Activated naive CD4-positive, alpha-beta T cell treated with anti-CD3 and anti-CD28 coated beads for 36 hours (primary cell): ENCODE measurements around the gene ZNF573. TPM values are rescaled to one million over a fixed set of nuclear protein-coding genes. Genes with fewer than 3 reads are reported as not detected.

ENCODE experiments used
- CTCF ChIA-PET: fragments of 350-600 bp; sonication (Branson Sonifier 250); formaldehyde crosslinking; loops from one replicate; lab custom pipeline; 2021; ENCODE audit warnings: antibody characterized with exemption; lab: Charles Lee
- DNase-seq: peaks from one replicate; pipeline ENCODE4 v3.0.0-alpha.2; 2020
- H3K27ac Mint-ChIP-seq: one replicate; pipeline ENCODE4 v1.8.0; 2021; ENCODE audit warnings: mild to moderate bottlenecking, mixed read lengths
- H3K27me3 Mint-ChIP-seq: one replicate; pipeline ENCODE4 v1.8.0; 2021; ENCODE audit warnings: low read depth, mixed read lengths
- H3K36me3 Mint-ChIP-seq: one replicate; pipeline ENCODE4 v1.8.0; 2021; ENCODE audit warnings: low read depth, mixed read lengths
- H3K4me1 Mint-ChIP-seq: one replicate; pipeline ENCODE4 v1.8.0; 2021; ENCODE audit warnings: low read depth, mixed read lengths
- H3K4me3 Mint-ChIP-seq: one replicate; pipeline ENCODE4 v1.8.0; 2021; ENCODE audit warnings: mild to moderate bottlenecking, moderate library complexity, mixed read lengths
- H3K9me3 Mint-ChIP-seq: one replicate; pipeline ENCODE4 v1.8.0; 2021; ENCODE audit warnings: mixed read lengths
- intact Hi-C: fragments of 100-400 bp; cut with micrococcal nuclease; formaldehyde crosslinking; loops from one replicate; pipeline ENCODE4 v1.15.1; 2023
- total RNA-seq, 2 experiments: library from RNA; stranded (reverse); gene quantifications; one replicate each; pipeline ENCODE4 v1.2.3, GENCODE V29; 2021

The ZNF573 gene
- total RNA-seq, 2 experiments from 2014 or later: 6.1 to 7.3 TPM

DNA sequence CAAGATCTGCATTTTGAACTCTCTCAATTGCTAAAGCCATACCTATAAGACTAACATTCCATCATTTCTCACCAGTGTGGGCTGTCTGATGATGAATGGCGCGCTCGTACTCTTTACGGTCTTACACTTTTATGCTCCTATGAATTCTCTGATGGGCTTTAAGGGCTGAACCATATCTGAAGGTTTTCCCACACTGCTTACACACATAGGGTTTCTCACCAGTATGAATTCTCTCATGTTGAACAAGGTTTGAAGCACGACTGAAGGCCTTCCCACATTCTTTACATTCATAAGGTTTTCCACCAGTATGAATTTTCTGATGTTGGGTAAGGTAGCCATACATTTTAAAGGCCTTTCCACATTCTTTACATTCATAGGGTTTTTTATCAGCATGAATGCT lies 41.0 kb downstream of the ZNF573 start:
- Mint-ChIP-seq H3K36me3 (peaks cover 88% of the 10 kb centered on the region), H3K9me3 (peaks cover 73% of the 10 kb centered on the region), H3K4me1 (no peaks in the 10 kb centered on the region), H3K4me3 (no peak overlapping the region), H3K27ac (no peak overlapping the region), H3K27me3 (no peaks in the 10 kb centered on the region)
- CTCF ChIA-PET: no interaction called here
- DNase-seq: no peak
- intact Hi-C loops: no loop called here

GRCh38 chr19:37725181-37725580 lies 54.2 kb downstream of the ZNF573 start:
- Mint-ChIP-seq H3K9me3 (peaks cover 11% of the 10 kb centered on the region), H3K27me3 (no peaks in the 10 kb centered on the region), H3K4me3 (no peak overlapping the region), H3K27ac (no peak overlapping the region), H3K36me3 (peaks cover 12% of the 10 kb centered on the region), H3K4me1 (no peaks in the 10 kb centered on the region)
- intact Hi-C loops: no loop called here
- CTCF ChIA-PET: no interaction called here
- no peak for DNase-seq

GRCh38 chr19:37719927-37720265 lies 59.5 kb downstream of the ZNF573 start:
- Mint-ChIP-seq H3K9me3 (peaks cover 13% of the 10 kb centered on the region), H3K27ac (peak overlapping the region; percentile 84), H3K27me3 (no peaks in the 10 kb centered on the region), H3K4me1 (peaks cover 13% of the 10 kb centered on the region), H3K36me3 (peaks cover 17% of the 10 kb centered on the region), H3K4me3 (peak overlapping the region; percentile 81)
- CTCF ChIA-PET: interaction anchor here (0.6 kb wide), 1 partner anchor 17 kb away, joined by 3 read pairs; no protein-coding TSS in a partner anchor
- DNase-seq: no peak
- intact Hi-C loops: loop anchor here (1.0 to 2.0 kb wide), 2 partner anchors 59 to 65 kb away; partner anchors contain the start of genes ZFP30 and ZNF573

GRCh38 chr19:37719111-37719926 lies 60.1 kb downstream of the ZNF573 start, which contains the start of gene ZNF607:
ZNF607 (minus strand) TSS chr19:37719761; CDS start chr19:37711618, 8,143 bp downstream.
- peak within 1 kb of the TSS; percentile 84 for H3K27ac Mint-ChIP-seq
- CTCF ChIA-PET: interaction anchor here (0.6 kb wide), 1 partner anchor 17 kb away, joined by 3 read pairs; no protein-coding TSS in a partner anchor
- DNase-seq: peak; percentile 86
- intact Hi-C loops: loop anchor here (1.0 to 2.0 kb wide), 2 partner anchors 60 to 65 kb away; partner anchors contain the start of genes ZFP30 and ZNF573
- peaks cover 13% of the 10 kb centered on the region for H3K4me1 Mint-ChIP-seq
- H3K9me3 Mint-ChIP-seq: peaks cover 13% of the 10 kb centered on the region
- peaks cover 19% of the 10 kb centered on the region for H3K36me3 Mint-ChIP-seq
- H3K4me3 Mint-ChIP-seq: peak within 1 kb of the TSS; percentile 81
- H3K27me3 Mint-ChIP-seq: no peaks in the 10 kb centered on the region

DNA sequence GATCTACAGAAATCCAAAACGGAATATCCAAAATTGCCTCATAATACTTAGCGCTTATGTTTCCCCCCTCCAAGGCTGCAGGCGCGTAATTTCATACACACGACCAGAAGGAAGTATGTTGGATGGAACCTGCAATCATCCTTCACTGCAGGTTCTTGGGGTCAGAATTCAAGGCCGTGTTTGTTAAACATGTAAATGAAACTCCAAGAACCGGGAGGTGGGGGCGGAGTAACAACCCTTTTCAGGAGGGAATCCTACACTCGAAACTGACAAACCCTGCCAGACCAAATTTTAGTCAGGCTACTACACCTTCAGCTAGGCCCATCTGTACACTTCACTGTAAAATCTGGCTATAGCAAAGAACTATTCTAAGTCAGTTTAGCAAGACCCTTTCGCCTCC lies 61.1 kb downstream of the ZNF573 start:
- no peak overlapping the region for H3K27ac Mint-ChIP-seq
- DNase-seq: no peak
- CTCF ChIA-PET: no interaction called here
- H3K27me3 Mint-ChIP-seq: no peaks in the 10 kb centered on the region
- peaks cover 12% of the 10 kb centered on the region for H3K9me3 Mint-ChIP-seq
- peak overlapping the region; percentile 81 for H3K4me3 Mint-ChIP-seq
- intact Hi-C loops: loop anchor here (2.0 kb wide), 1 partner anchor 64 kb away; the partner anchor contains the start of gene ZFP30
- H3K36me3 Mint-ChIP-seq: peaks cover 22% of the 10 kb centered on the region
- H3K4me1 Mint-ChIP-seq: peaks cover 13% of the 10 kb centered on the region

GRCh38 chr19:37716140-37716539 lies 63.2 kb downstream of the ZNF573 start:
- Mint-ChIP-seq H3K9me3 (peaks cover 20% of the 10 kb centered on the region), H3K4me1 (peaks cover 13% of the 10 kb centered on the region), H3K4me3 (no peak overlapping the region), H3K27ac (no peak overlapping the region), H3K27me3 (no peaks in the 10 kb centered on the region), H3K36me3 (peaks cover 36% of the 10 kb centered on the region)
- CTCF ChIA-PET: no interaction called here
- intact Hi-C loops: no loop called here
- DNase-seq: no peak

DNA sequence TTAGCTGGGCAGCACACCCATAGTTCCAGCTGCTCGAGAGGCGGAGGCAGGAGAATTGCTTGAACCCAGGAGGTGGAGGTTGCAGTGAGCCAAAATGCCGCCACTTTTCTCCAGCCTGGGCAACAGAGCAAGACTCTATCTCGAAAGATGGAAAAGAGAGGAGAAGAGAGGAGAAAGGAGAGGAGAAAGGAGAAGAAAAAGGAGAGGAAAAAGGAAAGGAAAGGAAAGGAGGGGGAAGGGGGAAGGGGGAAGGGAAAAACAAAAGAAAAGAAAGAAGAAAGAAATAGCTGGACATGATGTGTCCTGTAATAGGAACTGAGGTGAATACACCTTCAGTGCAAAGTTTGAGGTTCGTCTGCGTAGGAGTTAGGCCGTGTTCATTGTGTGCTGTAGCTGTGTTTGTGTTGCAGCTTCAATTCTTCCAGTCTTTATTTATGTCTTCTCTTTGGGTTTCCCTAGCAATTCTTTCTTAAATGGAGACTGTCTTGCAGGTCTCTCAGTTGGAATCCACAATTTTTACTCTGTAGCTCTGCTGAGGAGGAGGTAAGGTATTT lies 73.3 kb downstream of the ZNF573 start:
- CTCF ChIA-PET: no interaction called here
- Mint-ChIP-seq H3K27me3 (no peaks in the 10 kb centered on the region), H3K36me3 (peaks cover 73% of the 10 kb centered on the region), H3K9me3 (peaks cover 43% of the 10 kb centered on the region), H3K4me1 (no peaks in the 10 kb centered on the region), H3K27ac (no peak overlapping the region), H3K4me3 (no peak overlapping the region)
- no peak for DNase-seq
- intact Hi-C loops: no loop called here

DNA sequence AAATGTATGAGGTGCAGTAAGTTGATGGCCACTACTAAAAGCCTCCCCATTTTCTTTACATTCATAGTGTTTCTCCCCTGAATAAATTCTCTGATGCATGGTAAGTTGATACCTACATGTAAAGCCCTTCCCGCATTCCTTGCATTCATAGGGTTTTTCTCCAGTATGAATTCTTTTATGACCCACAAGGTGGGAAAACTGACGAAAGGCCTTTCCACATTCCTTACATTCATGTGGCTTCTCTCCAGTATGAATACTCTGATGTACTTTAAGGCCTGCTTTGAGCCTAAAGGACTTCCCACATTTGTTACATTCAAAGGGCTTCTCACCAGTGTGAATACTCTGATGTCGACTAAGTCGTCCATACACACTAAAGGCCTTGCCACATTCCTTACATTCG lies 80.3 kb downstream of the ZNF573 start:
- Mint-ChIP-seq H3K36me3 (peaks cover 55% of the 10 kb centered on the region), H3K27me3 (no peaks in the 10 kb centered on the region), H3K9me3 (peaks cover 49% of the 10 kb centered on the region), H3K4me1 (no peaks in the 10 kb centered on the region), H3K4me3 (no peak overlapping the region), H3K27ac (no peak overlapping the region)
- no peak for DNase-seq
- CTCF ChIA-PET: no interaction called here
- intact Hi-C loops: no loop called here

DNA sequence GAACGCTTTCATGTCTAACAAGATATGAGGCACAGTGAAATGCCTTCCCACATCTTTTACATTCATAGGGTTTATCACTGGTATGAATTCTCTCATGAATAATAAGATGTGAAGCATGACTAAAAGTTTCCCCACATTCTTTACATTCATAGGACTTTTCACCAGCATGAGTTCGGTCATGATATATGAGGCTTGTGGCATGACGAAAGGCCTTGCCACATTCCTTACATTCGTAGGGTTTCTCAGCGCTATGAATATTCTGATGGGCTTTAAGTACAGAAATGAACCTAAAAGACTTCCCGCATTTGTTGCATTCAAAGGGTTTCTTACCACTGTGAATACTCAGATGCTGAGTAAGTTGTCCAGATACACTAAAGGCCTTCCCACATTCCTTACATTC lies 81.2 kb downstream of the ZNF573 start:
- intact Hi-C loops: no loop called here
- Mint-ChIP-seq H3K27me3 (no peaks in the 10 kb centered on the region), H3K9me3 (peaks cover 46% of the 10 kb centered on the region), H3K4me1 (peaks cover 2% of the 10 kb centered on the region), H3K4me3 (no peak overlapping the region), H3K36me3 (peaks cover 51% of the 10 kb centered on the region), H3K27ac (no peak overlapping the region)
- no peak for DNase-seq
- CTCF ChIA-PET: no interaction called here

DNA sequence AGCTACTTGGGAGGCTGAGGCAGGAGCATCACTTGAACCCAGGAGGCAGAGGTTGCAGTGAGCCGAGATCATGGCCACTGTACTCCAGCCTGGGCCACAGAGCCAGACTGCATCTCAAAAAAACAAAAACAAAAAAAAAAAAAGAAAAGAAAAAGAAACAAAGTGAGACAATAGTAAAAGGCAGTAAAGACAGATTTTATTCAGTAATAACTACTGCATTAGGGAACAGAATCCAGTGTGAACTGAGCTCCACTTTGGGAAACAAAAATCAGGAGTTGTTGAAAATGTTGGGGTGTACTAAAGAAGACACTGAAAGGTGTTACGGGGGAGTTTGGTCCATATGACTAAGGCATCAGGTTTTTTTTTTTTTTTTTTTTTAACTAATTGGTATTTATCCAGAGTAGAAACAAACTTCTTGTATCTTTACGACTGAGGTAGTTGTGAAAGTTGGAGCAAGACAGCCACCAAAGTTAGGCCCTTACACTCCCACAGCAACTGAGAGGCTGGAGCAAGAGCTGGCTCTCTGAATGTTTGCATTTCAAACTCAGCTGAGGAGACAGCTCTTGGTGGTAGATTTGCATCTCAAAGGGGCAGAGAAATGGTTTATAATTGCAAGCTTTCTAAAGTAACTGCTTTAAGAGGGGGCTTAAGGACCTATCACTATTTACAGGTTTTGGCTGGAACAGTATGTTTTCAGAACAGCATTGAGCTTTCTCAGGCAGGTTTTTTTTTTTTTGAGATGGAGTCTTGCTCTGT lies 84.1 kb downstream of the ZNF573 start:
- Mint-ChIP-seq H3K4me3 (no peak overlapping the region), H3K4me1 (peaks cover 9% of the 10 kb centered on the region), H3K27ac (no peak overlapping the region), H3K27me3 (no peaks in the 10 kb centered on the region), H3K9me3 (peaks cover 38% of the 10 kb centered on the region), H3K36me3 (peaks cover 42% of the 10 kb centered on the region)
- intact Hi-C loops: no loop called here
- CTCF ChIA-PET: interaction anchor here (0.6 to 0.7 kb wide), 3 partner anchors 219 to 1290 kb away, joined by 3 to 5 read pairs (median 3); no protein-coding TSS in a partner anchor
- no peak for DNase-seq

- peaks cover 24% of the 10 kb centered on the region for H3K9me3 Mint-ChIP-seq
- H3K36me3 Mint-ChIP-seq: peaks cover 29% of the 10 kb centered on the region
- H3K27ac Mint-ChIP-seq: no peak overlapping the region
- H3K4me1 Mint-ChIP-seq: peaks cover 9% of the 10 kb centered on the region
- DNase-seq: no peak
- no peak overlapping the region for H3K4me3 Mint-ChIP-seq
- CTCF ChIA-PET: interaction anchor here (0.7 kb wide), 1 partner anchor 382 kb away, joined by 3 read pairs; no protein-coding TSS in a partner anchor
- H3K27me3 Mint-ChIP-seq: no peaks in the 10 kb centered on the region
- intact Hi-C loops: loop anchor here (1.0 to 2.0 kb wide), 2 partner anchors 38 to 98 kb away; partner anchors contain the start of genes ZFP30, ZNF540 and ZNF571
Measured at GRCh38 chr19:37692956-37693620, 86.3 kb downstream of the ZNF573 start.
